D721Med (cell line): ENCODE measurements around the gene PDE7B.

Experiments used
- DNase-seq: peaks from one replicate; pipeline ENCODE4 v3.0.0; 2011; ENCODE audit warnings: low spot score; ENCODE audit not compliant: insufficient read length
- FAIRE-seq: peaks from 2 replicates; lab custom pipeline; 2011; peaks lifted over from hg19 to GRCh38; lab: Jason Lieb, UNC
- CTCF ChIP-seq: IDR thresholded peaks from 2 replicates; pipeline ENCODE4 v1.5.1; 2012; ENCODE audit warnings: mild to moderate bottlenecking, control low read depth; ENCODE audit not compliant: insufficient read depth; ENCODE audit errors: missing control alignments

The PDE7B gene

GRCh38 chr6:136036601-136037000, 185.1 kb downstream of the PDE7B start:
- no peak for TF ChIP-seq CTCF
- no peak for DNase-seq
- no peak for FAIRE-seq

- no peak for FAIRE-seq
- no peak for DNase-seq
- TF ChIP-seq CTCF: no peak
These were observed 185.9 kb downstream of the PDE7B start for GRCh38 chr6:136037242-136037875.

GRCh38 chr6:136037876-136038460, 186.5 kb downstream of the PDE7B start:
- no peak for DNase-seq
- no peak for TF ChIP-seq CTCF
- FAIRE-seq: no peak

GRCh38 chr6:136038531-136038930, 187.0 kb downstream of the PDE7B start:
- no peak for FAIRE-seq
- no peak for DNase-seq
- no peak for TF ChIP-seq CTCF

GRCh38 chr6:136039185-136039584, 187.7 kb downstream of the PDE7B start:
- DNase-seq (no peak), FAIRE-seq (no peak)
- no peak for TF ChIP-seq CTCF

- TF ChIP-seq CTCF: no peak
- DNase-seq (no peak), FAIRE-seq (no peak)
These were observed 199.0 kb downstream of the PDE7B start for GRCh38 chr6:136050475-136050874.

- no peak for FAIRE-seq
- DNase-seq: no peak
- no peak for TF ChIP-seq CTCF
These were observed 199.8 kb downstream of the PDE7B start for GRCh38 chr6:136051140-136051775.
